ENCODE measurements around the gene TRIP13. TPM values are rescaled to one million over a fixed set of nuclear protein-coding genes. Genes with fewer than 3 reads are reported as not detected.

Gene TRIP13
- total RNA-seq, 1 experiment from 2014 or later: 21.4 TPM

DNA sequence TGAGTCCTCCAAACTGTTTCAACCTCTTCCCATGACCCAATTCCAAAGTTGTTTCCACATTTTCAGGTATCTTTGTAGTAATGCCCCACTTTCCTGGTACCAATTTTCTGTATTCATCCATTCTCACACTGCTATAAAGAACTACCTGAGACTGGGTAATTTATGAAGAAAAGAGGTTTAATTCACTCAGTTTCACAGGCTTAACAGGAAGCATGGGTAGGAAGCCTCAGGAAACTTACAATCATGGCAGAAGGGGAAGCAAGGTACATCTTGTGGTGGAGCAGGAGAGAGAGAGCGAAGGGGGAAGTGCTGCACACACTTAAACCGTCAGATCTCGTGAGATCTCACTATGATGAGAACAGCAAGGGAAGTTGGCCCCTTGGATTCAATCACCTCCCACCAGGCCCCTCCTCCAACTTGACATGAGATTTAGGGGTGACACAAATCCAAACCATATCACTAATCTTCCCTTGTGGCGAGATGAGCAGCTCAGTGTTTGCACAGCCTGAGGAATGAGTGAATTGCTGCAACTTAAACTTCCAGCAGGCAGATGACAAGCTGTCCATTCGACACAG lies 42.9 kb downstream of the TRIP13 start:
- ChIA-PET POLR2A (no interaction called here), CTCF (interaction anchor here (1.3 to 2.3 kb wide), 3 partner anchors 12 to 239 kb away, joined by 3 to 16 read pairs (median 8); no protein-coding TSS in a partner anchor)
- no peaks in the 10 kb centered on the region for H3K36me3 Mint-ChIP-seq (ENCODE audit: insufficient read depth, unreplicated experiment)
- no peak overlapping the region for H3K4me3 Mint-ChIP-seq (ENCODE audit: unreplicated experiment)
- no TSS peak for BruUV-seq (replicated peaks)
- intact Hi-C loops (cut with micrococcal nuclease): no loop called here
- H3K9me3 Mint-ChIP-seq (ENCODE audit: unreplicated experiment): no peaks in the 10 kb centered on the region
- H3K27ac Mint-ChIP-seq (ENCODE audit: low read depth, unreplicated experiment): no peak overlapping the region
- peaks cover 62% of the 10 kb centered on the region for H3K27me3 Mint-ChIP-seq (ENCODE audit: insufficient read depth, unreplicated experiment)
- TF ChIP-seq, protein P1, sequence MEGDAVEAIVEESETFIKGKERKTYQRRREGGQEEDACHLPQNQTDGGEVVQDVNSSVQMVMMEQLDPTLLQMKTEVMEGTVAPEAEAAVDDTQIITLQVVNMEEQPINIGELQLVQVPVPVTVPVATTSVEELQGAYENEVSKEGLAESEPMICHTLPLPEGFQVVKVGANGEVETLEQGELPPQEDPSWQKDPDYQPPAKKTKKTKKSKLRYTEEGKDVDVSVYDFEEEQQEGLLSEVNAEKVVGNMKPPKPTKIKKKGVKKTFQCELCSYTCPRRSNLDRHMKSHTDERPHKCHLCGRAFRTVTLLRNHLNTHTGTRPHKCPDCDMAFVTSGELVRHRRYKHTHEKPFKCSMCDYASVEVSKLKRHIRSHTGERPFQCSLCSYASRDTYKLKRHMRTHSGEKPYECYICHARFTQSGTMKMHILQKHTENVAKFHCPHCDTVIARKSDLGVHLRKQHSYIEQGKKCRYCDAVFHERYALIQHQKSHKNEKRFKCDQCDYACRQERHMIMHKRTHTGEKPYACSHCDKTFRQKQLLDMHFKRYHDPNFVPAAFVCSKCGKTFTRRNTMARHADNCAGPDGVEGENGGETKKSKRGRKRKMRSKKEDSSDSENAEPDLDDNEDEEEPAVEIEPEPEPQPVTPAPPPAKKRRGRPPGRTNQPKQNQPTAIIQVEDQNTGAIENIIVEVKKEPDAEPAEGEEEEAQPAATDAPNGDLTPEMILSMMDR (IDR thresholded peaks at IDR 0.05; ENCODE audit: unreplicated experiment): no peak
- no peaks in the 10 kb centered on the region for H3K4me1 Mint-ChIP-seq (ENCODE audit: insufficient read depth, unreplicated experiment)
- no peak for DNase-seq (ENCODE audit: unreplicated experiment)

DNA sequence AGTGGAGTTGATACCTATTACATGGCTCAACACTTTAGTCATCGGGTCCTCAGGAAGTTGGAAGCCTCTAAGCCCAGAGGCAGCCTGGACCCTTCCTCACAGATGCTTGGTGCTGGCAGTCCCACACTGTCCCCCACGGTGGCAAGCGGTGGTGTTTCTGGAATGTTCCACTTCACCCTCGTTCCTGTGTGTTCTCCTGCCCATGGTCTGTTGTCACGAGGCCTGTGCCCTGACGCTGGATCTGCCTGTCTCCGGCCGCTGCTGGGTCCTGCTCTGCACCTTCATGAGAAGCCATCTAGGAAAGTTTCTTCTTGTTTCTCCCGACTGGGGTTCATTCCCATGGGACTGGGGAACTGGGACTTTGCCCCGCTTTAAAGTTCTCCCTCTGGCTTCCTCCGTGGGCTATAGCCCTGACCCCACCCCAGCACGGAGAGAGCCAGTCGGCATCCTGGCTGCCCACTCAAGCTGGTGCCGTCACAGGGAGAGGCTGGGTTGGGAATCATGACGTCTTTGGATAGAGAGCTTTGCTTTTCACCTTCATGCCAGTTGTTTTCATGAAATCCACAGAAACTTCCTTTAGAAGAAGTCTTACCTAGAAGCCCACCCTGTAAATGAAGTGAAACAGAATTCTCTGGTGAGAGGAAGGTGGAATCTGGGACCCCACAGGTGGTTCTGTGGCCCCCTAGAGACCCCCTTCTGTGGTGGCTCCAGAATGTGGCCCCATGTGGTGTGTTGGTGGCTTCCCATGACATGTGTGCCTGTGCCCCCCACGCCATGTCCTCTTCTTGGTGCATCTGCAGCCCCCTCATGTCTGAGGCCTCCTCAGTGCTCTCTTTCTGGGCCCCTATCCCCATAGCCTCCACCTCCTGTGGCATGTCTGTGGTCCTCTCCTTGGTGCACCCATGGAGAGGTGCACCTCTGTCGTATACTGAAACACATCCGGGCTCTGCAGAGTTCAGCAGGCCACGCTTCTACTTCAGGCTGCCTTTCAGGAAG lies 43.8 kb downstream of the TRIP13 start:
- ChIA-PET POLR2A (no interaction called here), CTCF (interaction anchor here (1.8 to 2.0 kb wide), 2 partner anchors 13 to 231 kb away, joined by 5 to 7 read pairs; no protein-coding TSS in a partner anchor)
- intact Hi-C loops (cut with micrococcal nuclease): no loop called here
- no TSS peak for BruUV-seq (replicated peaks)
- Mint-ChIP-seq H3K4me3 (ENCODE audit: unreplicated experiment) (no peak overlapping the region), H3K4me1 (ENCODE audit: insufficient read depth, unreplicated experiment) (no peaks in the 10 kb centered on the region), H3K9me3 (ENCODE audit: unreplicated experiment) (no peaks in the 10 kb centered on the region), H3K27me3 (ENCODE audit: insufficient read depth, unreplicated experiment) (peaks cover 62% of the 10 kb centered on the region), H3K36me3 (ENCODE audit: insufficient read depth, unreplicated experiment) (no peaks in the 10 kb centered on the region), H3K27ac (ENCODE audit: low read depth, unreplicated experiment) (no peak overlapping the region)
- TF ChIP-seq, protein P1 (IDR thresholded peaks at IDR 0.05; ENCODE audit: unreplicated experiment): no peak
- DNase-seq (ENCODE audit: unreplicated experiment): no peak

DNA sequence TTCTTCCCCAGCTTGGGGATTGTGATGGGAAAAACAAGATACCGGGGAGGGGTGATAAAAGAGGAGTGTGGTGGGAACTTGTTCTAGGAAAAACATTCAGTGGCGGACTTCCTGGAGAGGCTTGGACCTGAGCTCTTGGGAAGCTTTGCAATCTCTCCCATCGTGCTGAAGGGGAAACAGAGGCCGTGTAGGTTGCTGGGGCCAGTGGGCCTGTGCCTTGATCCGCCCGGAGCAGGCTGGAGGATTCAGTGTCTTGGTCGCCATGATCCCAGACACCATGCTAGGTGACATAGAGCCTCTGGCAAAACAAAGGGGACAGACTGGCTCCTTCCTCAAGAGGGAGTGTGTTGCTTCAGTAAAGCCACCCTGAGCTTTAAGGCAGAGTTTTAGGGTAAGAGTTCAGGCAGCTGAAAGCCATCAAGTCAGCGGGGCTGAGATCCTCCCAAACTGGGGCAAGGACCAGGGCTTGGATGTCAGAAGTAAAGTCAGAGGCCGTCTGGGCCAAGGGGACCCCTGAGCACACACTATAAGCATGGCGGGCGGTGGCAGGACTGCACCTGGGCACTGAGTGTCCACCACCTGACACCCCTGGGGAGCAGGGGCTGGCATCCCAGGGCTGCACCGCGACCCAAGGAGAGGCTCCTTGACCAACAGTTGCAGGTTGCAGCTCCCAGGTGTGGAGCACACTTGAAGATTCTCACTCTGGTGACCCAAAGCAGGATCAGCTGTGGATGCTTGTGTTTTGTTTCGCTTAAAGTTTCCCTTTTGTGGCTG lies 44.7 kb downstream of the TRIP13 start:
- intact Hi-C loops (cut with micrococcal nuclease): no loop called here
- H3K4me3 Mint-ChIP-seq (ENCODE audit: unreplicated experiment): no peak overlapping the region
- no peaks in the 10 kb centered on the region for H3K9me3 Mint-ChIP-seq (ENCODE audit: unreplicated experiment)
- ChIA-PET CTCF (interaction anchor here (0.5 to 2.0 kb wide), 5 partner anchors 13 to 256 kb away, joined by 3 to 7 read pairs (median 4); no protein-coding TSS in a partner anchor), POLR2A (no interaction called here)
- TF ChIP-seq, protein P1 (IDR thresholded peaks at IDR 0.05; ENCODE audit: unreplicated experiment): no peak
- peaks cover 62% of the 10 kb centered on the region for H3K27me3 Mint-ChIP-seq (ENCODE audit: insufficient read depth, unreplicated experiment)
- H3K36me3 Mint-ChIP-seq (ENCODE audit: insufficient read depth, unreplicated experiment): no peaks in the 10 kb centered on the region
- DNase-seq (ENCODE audit: unreplicated experiment): no peak
- H3K4me1 Mint-ChIP-seq (ENCODE audit: insufficient read depth, unreplicated experiment): no peaks in the 10 kb centered on the region
- H3K27ac Mint-ChIP-seq (ENCODE audit: low read depth, unreplicated experiment): no peak overlapping the region
- no TSS peak for BruUV-seq (replicated peaks)

All from MCF 10A (cell line).